WTC11 (cell line): ENCODE measurements around the gene EPHA2. TPM values are rescaled to one million over a fixed set of nuclear protein-coding genes. Genes with fewer than 3 reads are reported as not detected.

ENCODE experiments used
- ATAC-seq: fragments of 200-7000 bp; cut with Tn5 transposase; 2 replicates; pipeline ENCODE4 v1.10.0; 2021; ENCODE audit warnings: mild to moderate bottlenecking, moderate library complexity
- CTCF ChIA-PET: fragments of 300-600 bp; sonication (Branson Sonifier 250); formaldehyde crosslinking; loops from one replicate; lab custom pipeline; 2021; ENCODE audit warnings: antibody characterized with exemption; lab: Charles Lee
- POLR2A ChIA-PET: fragments of 350-600 bp; sonication (Branson Sonifier 250); formaldehyde crosslinking; loops from one replicate; lab custom pipeline; 2021; ENCODE audit warnings: antibody characterized with exemption; lab: Charles Lee
- DNase-seq: peaks from one replicate; pipeline ENCODE4 v3.0.0; 2021; ENCODE audit warnings: low spot score
- H3K27ac Mint-ChIP-seq: 2 replicates; pipeline ENCODE4 v1.8.0; 2021; ENCODE audit warnings: mixed read lengths
- H3K27me3 Mint-ChIP-seq: 2 replicates; pipeline ENCODE4 v1.8.0; 2021; ENCODE audit warnings: low read depth, mild to moderate bottlenecking, moderate library complexity, mixed read lengths
- H3K36me3 Mint-ChIP-seq: 2 replicates; pipeline ENCODE4 v1.8.0; 2021; ENCODE audit warnings: mixed read lengths
- H3K4me1 Mint-ChIP-seq: 2 replicates; pipeline ENCODE4 v1.8.0; 2022; ENCODE audit warnings: mixed read lengths
- H3K4me3 Mint-ChIP-seq: 2 replicates; pipeline ENCODE4 v1.8.0; 2021; ENCODE audit warnings: mild to moderate bottlenecking, moderate library complexity, mixed read lengths
- H3K9me3 Mint-ChIP-seq: 2 replicates; pipeline ENCODE4 v1.8.0; 2021; ENCODE audit warnings: mixed read lengths
- AFF4 ChIP-seq: sonication (generic); formaldehyde crosslinking; IDR thresholded peaks from 2 replicates; pipeline ENCODE4 v1.8.1; 2023; ENCODE audit warnings: mild to moderate bottlenecking, missing genetic modification reagents, borderline replicate concordance
- E2F5 ChIP-seq: sonication (generic); formaldehyde crosslinking; IDR thresholded peaks from 2 replicates; pipeline ENCODE4 v1.8.1; 2022; ENCODE audit warnings: mild to moderate bottlenecking, moderate library complexity, missing genetic modification reagents
- ERG ChIP-seq: fragments of 250-450 bp; sonication (Bioruptor Pico); IDR thresholded peaks from 2 replicates; pipeline ENCODE4 v1.8.0; 2021; ENCODE audit warnings: mild to moderate bottlenecking
- FOXP1 ChIP-seq: sonication (generic); formaldehyde crosslinking; IDR thresholded peaks from 2 replicates; pipeline ENCODE4 v1.8.0; 2022; ENCODE audit warnings: missing genetic modification reagents, mild to moderate bottlenecking, moderate library complexity, borderline replicate concordance
- HMGXB4 ChIP-seq: sonication (generic); formaldehyde crosslinking; IDR thresholded peaks from 2 replicates; pipeline ENCODE4 v1.8.1; 2023; ENCODE audit warnings: mild to moderate bottlenecking, moderate library complexity, missing genetic modification reagents
- IRF1 ChIP-seq: sonication (generic); formaldehyde crosslinking; IDR thresholded peaks from 2 replicates; pipeline ENCODE4 v1.8.0; 2023; ENCODE audit warnings: missing genetic modification reagents
- IRF2 ChIP-seq: sonication (generic); formaldehyde crosslinking; IDR thresholded peaks from 2 replicates; pipeline ENCODE4 v1.8.0; 2022; ENCODE audit warnings: low read depth, missing genetic modification reagents, borderline replicate concordance
- NR2C2 ChIP-seq: sonication (generic); formaldehyde crosslinking; IDR thresholded peaks from 2 replicates; pipeline ENCODE4 v1.8.0; 2022; ENCODE audit warnings: mild to moderate bottlenecking, missing genetic modification reagents
- NR3C1 ChIP-seq: sonication (generic); formaldehyde crosslinking; conservative IDR thresholded peaks from 2 replicates; pipeline ENCODE4 v1.8.1; 2023; ENCODE audit warnings: low read depth, mild to moderate bottlenecking, missing genetic modification reagents
- OVOL2 ChIP-seq: fragments of 250-450 bp; sonication (Bioruptor Pico); IDR thresholded peaks from 2 replicates; pipeline ENCODE4 v1.9.0; 2021; ENCODE audit warnings: mild to moderate bottlenecking, borderline replicate concordance
- TCF7 ChIP-seq: sonication (generic); formaldehyde crosslinking; IDR thresholded peaks from 2 replicates; pipeline ENCODE4 v1.8.0; 2022; ENCODE audit warnings: mild to moderate bottlenecking, low read depth, missing genetic modification reagents, moderate library complexity
- ZNF317 ChIP-seq: sonication (generic); formaldehyde crosslinking; IDR thresholded peaks from 2 replicates; pipeline ENCODE4 v1.8.1; 2023; ENCODE audit warnings: low read depth, mild to moderate bottlenecking, moderate library complexity, missing genetic modification reagents, borderline replicate concordance
- ZNF423 ChIP-seq: fragments of 250-450 bp; sonication (Bioruptor Pico); IDR thresholded peaks from 2 replicates; pipeline ENCODE4 v2.1.2; 2022; ENCODE audit warnings: mild to moderate bottlenecking, moderate library complexity
- total RNA-seq: library from RNA; stranded (reverse); gene quantifications from 3 replicates; pipeline ENCODE4 v1.2.3, GENCODE V29; 2021
- TF ChIP-seq, protein P1 (sequence below): sonication (generic); formaldehyde crosslinking; IDR thresholded peaks from 2 replicates; pipeline ENCODE4 v1.8.0; 2022; ENCODE audit warnings: mild to moderate bottlenecking, missing genetic modification reagents
- TF ChIP-seq, protein P2 (sequence below): sonication (generic); formaldehyde crosslinking; conservative IDR thresholded peaks from 2 replicates; pipeline ENCODE4 v1.8.1; 2023; ENCODE audit warnings: mild to moderate bottlenecking, low read depth, missing genetic modification reagents, moderate library complexity
- TF ChIP-seq, protein P3 (sequence below): sonication (generic); formaldehyde crosslinking; IDR thresholded peaks from 2 replicates; pipeline ENCODE4 v1.8.1; 2022; ENCODE audit warnings: mild to moderate bottlenecking, missing genetic modification reagents, moderate library complexity, borderline replicate concordance

Gene EPHA2
- total RNA-seq, 1 experiment from 2014 or later: 44.4 TPM

GRCh38 chr1:16122350-16122881, 33.5 kb downstream of the EPHA2 start:
- POLR2A ChIA-PET: no interaction called here

More at GRCh38 chr1:16122350-16122881, 33.5 kb downstream of the EPHA2 start:
- H3K4me3 Mint-ChIP-seq: no peak overlapping the region
- H3K4me1 Mint-ChIP-seq: peaks cover 50% of the 10 kb centered on the region
- ATAC-seq (peak; percentile 45), DNase-seq (no peak)
- no peaks in the 10 kb centered on the region for H3K27me3 Mint-ChIP-seq
- TF ChIP-seq FOXP1 (CRISPR knock-in tag) (no peak), NR3C1 (CRISPR knock-in tag) (no peak), NR2C2 (CRISPR knock-in tag) (no peak), TCF7 (no peak), ZNF317 (CRISPR knock-in tag) (no peak), OVOL2 (CRISPR knock-in tag) (no peak), AFF4 (CRISPR knock-in tag) (no peak), HMGXB4 (no peak), ERG (no peak), E2F5 (CRISPR knock-in tag) (no peak), IRF1 (no peak), ZNF423 (no peak), IRF2 (CRISPR knock-in tag) (no peak)
- TF ChIP-seq, protein P1, sequence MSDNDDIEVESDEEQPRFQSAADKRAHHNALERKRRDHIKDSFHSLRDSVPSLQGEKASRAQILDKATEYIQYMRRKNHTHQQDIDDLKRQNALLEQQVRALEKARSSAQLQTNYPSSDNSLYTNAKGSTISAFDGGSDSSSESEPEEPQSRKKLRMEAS (CRISPR knock-in tag): no peak; the same call in 1 of the 2 replicates
- TF ChIP-seq, protein P2, sequence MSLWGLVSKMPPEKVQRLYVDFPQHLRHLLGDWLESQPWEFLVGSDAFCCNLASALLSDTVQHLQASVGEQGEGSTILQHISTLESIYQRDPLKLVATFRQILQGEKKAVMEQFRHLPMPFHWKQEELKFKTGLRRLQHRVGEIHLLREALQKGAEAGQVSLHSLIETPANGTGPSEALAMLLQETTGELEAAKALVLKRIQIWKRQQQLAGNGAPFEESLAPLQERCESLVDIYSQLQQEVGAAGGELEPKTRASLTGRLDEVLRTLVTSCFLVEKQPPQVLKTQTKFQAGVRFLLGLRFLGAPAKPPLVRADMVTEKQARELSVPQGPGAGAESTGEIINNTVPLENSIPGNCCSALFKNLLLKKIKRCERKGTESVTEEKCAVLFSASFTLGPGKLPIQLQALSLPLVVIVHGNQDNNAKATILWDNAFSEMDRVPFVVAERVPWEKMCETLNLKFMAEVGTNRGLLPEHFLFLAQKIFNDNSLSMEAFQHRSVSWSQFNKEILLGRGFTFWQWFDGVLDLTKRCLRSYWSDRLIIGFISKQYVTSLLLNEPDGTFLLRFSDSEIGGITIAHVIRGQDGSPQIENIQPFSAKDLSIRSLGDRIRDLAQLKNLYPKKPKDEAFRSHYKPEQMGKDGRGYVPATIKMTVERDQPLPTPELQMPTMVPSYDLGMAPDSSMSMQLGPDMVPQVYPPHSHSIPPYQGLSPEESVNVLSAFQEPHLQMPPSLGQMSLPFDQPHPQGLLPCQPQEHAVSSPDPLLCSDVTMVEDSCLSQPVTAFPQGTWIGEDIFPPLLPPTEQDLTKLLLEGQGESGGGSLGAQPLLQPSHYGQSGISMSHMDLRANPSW (CRISPR knock-in tag): no peak
- TF ChIP-seq, protein P3, sequence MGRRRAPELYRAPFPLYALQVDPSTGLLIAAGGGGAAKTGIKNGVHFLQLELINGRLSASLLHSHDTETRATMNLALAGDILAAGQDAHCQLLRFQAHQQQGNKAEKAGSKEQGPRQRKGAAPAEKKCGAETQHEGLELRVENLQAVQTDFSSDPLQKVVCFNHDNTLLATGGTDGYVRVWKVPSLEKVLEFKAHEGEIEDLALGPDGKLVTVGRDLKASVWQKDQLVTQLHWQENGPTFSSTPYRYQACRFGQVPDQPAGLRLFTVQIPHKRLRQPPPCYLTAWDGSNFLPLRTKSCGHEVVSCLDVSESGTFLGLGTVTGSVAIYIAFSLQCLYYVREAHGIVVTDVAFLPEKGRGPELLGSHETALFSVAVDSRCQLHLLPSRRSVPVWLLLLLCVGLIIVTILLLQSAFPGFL (CRISPR knock-in tag): no peak
- H3K27ac Mint-ChIP-seq: no peak overlapping the region
- CTCF ChIA-PET: interaction anchor here (0.8 to 8.2 kb wide), 5 partner anchors 23 to 241 kb away, joined by 3 to 61 read pairs (median 4); no protein-coding TSS in a partner anchor
- no peaks in the 10 kb centered on the region for H3K9me3 Mint-ChIP-seq
- H3K36me3 Mint-ChIP-seq: peaks cover 21% of the 10 kb centered on the region
